Kidney epithelial cell (primary cell): ENCODE results near the gene GRSF1. TPM values are rescaled to one million over a fixed set of nuclear protein-coding genes. Genes with fewer than 3 reads are reported as not detected.

Experiments used
- DNase-seq: peaks from one replicate; pipeline ENCODE4 v3.0.0-alpha.2; 2010; ENCODE audit warnings: low read depth
- H3K27me3 ChIP-seq: 2 replicates; pipeline ENCODE4 v1.6.0; 2011; ENCODE audit warnings: low read length; ENCODE audit not compliant: control insufficient read depth, insufficient read depth
- H3K36me3 ChIP-seq: 2 replicates; pipeline ENCODE4 v1.5.1; 2011; ENCODE audit warnings: low read length; ENCODE audit not compliant: control insufficient read depth, insufficient read depth
- H3K4me3 ChIP-seq: 2 replicates; pipeline ENCODE4 v1.5.1; 2011; ENCODE audit warnings: low read depth, mild to moderate bottlenecking, control low read depth, low read length
- total RNA-seq: library from RNA; depleted of rRNA; stranded (reverse); fragments of >200 nt; gene quantifications from 2 replicates; pipeline ENCODE4 v1.2.3, GENCODE V29; 2015
- TF ChIP-seq, protein P1 (sequence below): IDR thresholded peaks from 2 replicates; pipeline ENCODE4 v1.5.1; 2011; ENCODE audit warnings: mild to moderate bottlenecking, moderate library complexity, low read length, control low read depth, inconsistent platforms; ENCODE audit not compliant: insufficient read depth, poor library complexity, severe bottlenecking

GRSF1 gene, protein sequence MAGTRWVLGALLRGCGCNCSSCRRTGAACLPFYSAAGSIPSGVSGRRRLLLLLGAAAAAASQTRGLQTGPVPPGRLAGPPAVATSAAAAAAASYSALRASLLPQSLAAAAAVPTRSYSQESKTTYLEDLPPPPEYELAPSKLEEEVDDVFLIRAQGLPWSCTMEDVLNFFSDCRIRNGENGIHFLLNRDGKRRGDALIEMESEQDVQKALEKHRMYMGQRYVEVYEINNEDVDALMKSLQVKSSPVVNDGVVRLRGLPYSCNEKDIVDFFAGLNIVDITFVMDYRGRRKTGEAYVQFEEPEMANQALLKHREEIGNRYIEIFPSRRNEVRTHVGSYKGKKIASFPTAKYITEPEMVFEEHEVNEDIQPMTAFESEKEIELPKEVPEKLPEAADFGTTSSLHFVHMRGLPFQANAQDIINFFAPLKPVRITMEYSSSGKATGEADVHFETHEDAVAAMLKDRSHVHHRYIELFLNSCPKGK
- total RNA-seq: 83.1 and 88.0 TPM in 2 replicates

DNA sequence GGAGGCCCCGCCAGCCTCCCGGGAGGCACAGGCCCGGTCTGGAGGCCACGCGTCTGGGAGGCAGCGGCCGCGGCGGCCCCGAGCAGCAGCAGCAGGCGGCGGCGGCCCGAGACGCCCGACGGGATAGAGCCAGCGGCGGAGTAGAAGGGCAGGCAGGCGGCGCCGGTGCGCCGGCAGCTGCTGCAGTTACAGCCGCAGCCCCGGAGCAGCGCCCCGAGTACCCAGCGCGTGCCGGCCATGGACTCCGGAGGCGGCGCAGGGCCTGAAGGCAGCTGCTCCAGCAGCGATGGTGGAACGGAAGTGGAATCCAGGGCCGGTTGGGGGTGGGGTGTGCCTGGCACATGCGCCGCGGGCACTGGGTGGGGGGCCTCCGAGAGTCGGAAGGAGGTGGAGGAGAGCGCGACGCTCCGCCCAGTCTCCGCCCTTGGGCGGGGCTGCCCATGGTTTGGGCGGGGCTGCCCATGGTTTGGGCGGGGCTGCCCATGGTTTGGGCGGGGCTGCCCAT is at the start of gene GRSF1:
Gene GRSF1 (minus strand): TSS at position 302 of the 505 bp plus-strand sequence. CDS start 63 bp downstream, at position 239.
- TF ChIP-seq, protein P1, sequence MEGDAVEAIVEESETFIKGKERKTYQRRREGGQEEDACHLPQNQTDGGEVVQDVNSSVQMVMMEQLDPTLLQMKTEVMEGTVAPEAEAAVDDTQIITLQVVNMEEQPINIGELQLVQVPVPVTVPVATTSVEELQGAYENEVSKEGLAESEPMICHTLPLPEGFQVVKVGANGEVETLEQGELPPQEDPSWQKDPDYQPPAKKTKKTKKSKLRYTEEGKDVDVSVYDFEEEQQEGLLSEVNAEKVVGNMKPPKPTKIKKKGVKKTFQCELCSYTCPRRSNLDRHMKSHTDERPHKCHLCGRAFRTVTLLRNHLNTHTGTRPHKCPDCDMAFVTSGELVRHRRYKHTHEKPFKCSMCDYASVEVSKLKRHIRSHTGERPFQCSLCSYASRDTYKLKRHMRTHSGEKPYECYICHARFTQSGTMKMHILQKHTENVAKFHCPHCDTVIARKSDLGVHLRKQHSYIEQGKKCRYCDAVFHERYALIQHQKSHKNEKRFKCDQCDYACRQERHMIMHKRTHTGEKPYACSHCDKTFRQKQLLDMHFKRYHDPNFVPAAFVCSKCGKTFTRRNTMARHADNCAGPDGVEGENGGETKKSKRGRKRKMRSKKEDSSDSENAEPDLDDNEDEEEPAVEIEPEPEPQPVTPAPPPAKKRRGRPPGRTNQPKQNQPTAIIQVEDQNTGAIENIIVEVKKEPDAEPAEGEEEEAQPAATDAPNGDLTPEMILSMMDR: no peak
- H3K36me3 ChIP-seq: no peaks in the 10 kb centered on the region

DNA sequence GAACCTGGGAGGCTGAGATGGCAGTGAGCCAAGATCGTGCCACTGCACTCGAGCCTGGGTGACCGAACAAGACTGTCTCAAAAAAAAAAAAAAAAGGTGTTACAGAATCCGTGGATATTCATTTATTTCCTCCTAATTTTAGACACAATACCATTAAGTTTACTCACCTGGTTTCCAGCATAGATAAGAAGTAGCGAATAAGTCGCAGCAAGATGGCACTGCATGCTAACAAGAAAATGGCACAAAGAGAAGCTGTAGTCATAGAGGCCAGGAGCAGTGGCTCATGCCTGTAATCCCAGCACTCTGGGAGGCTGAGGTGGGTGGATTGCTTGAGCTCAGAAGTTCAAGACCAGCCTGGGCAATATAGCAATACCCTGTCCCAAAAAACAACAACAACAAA is 45.5 kb upstream of the GRSF1 start:
- H3K36me3 ChIP-seq: no peaks in the 10 kb centered on the region
- TF ChIP-seq, protein P1: peak; percentile 5
- no peak overlapping the region for H3K4me3 ChIP-seq
- no peak for DNase-seq
- no peaks in the 10 kb centered on the region for H3K27me3 ChIP-seq

More for the DNA sequence above, at the start of gene GRSF1:
- peak within 1 kb of the TSS; percentile 96 for H3K4me3 ChIP-seq
- no peaks in the 10 kb centered on the region for H3K27me3 ChIP-seq
- peak; percentile 34 for DNase-seq

DNA sequence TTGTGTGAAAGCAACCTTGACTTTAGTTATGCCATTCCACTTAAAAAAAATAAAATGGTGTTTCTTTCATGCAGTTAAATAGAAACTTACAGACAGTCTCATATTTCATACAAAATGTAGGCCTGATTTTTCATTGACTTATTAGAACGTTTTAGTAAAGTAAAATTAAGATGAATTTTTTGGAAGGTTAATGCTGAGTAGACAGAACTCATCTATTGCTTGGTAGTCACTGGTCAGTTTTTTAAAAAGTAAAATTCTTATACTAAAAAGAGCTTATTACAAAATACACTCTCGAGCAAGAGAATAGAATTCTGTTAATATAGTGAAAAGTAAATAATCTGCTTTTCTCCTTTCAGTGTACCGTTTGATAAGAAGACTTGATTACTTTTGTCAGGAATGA is 41.0 kb upstream of the GRSF1 start:
- Histone ChIP-seq H3K27me3 (no peaks in the 10 kb centered on the region), H3K4me3 (no peak overlapping the region), H3K36me3 (no peaks in the 10 kb centered on the region)
- no peak for DNase-seq
- TF ChIP-seq, protein P1: no peak

DNA sequence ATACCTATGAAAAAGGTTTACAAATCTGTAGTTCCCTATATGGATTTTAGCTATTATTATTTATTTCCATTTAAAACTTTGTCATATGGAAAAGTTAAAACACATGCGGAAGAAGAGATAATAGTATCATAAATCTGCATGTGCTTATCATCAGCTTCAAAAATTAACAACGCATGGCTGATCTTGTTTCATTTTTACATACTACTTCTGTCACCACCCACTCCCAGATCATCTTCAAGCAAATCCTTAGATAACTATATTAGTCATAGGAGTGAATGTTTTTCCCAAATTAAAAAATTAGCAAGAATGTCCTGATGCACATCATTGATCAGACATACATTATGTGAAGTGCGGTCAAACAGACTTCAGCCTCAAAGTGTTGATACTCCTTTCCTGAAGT is 37.9 kb upstream of the GRSF1 start:
- Histone ChIP-seq H3K36me3 (no peaks in the 10 kb centered on the region), H3K4me3 (no peak overlapping the region), H3K27me3 (no peaks in the 10 kb centered on the region)
- no peak for DNase-seq
- TF ChIP-seq, protein P1: no peak

DNA sequence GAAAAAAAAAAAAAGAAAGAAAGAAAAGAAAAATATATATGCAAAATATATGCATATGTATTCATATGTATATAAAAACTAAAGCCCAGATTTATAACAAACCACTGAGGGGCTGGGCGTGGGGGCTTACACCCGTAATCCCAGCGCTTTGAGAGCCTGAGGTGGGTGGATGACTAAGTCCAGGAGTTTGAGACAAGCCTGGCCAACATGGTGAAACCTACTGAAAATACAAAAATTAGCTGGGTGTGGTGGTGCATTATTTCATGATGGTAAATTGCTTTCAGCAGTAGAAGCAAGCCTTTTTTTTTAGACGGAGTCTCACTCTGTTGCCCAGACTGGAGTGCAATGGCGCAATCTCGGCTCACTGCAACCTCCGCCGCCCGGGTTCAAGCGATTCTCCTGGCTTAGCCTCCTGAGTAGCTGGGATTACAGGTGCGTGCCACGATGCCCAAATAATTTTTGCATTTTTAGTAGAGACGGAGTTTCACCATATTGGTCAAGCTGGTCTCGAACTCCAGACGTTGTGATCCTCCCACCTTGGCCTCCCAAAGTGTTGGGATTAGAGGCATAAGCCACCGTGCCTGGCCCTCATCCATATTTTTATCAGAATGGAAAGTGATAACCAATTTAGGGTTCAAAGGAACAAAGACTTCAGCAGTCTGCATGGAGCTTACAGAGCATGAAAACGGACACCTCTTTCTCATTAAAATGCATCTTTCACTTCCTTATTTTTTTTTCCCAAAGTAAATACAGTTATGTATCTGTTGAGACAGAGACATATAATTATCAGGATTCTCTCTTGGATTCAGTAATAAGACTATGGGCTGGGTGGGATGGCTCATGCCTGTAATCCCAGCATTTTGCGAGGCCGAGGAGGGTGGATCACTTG is 34.8 kb upstream of the GRSF1 start:
- no peak for DNase-seq
- H3K36me3 ChIP-seq: no peaks in the 10 kb centered on the region
- TF ChIP-seq, protein P1: no peak

More for the DNA sequence above, 34.8 kb upstream of the GRSF1 start:
- Histone ChIP-seq H3K27me3 (no peaks in the 10 kb centered on the region), H3K4me3 (no peak overlapping the region)
